Inflammatory macrophage treated with lipopolysaccharide for 1 hour (primary cell): ENCODE data around the gene AMOTL2.
A peak's percentile ranks its signal among the peaks of the same experiment; 100 is the strongest.

Experiments used
- DNase-seq, 2 donors: peaks; one replicate each; pipeline ENCODE4 v3.0.0-alpha.2; 2020 to 2022

The AMOTL2 gene

GRCh38 chr3:134378384-134378783 is 4.1 kb upstream of the AMOTL2 start:
- DNase-seq: peak in 1 of 2 donors; percentile 10

- no peak for DNase-seq
Observed at GRCh38 chr3:134377896-134378295, 3.6 kb upstream of the AMOTL2 start.

GRCh38 chr3:134376786-134377426 is 2.7 kb upstream of the AMOTL2 start:
- no peak for DNase-seq

GRCh38 chr3:134376385-134376765 is 2.1 kb upstream of the AMOTL2 start:
- DNase-seq: no peak

- DNase-seq: no peak
Observed at GRCh38 chr3:134375582-134376384, 1.5 kb upstream of the AMOTL2 start.

- DNase-seq: no peak
Observed at GRCh38 chr3:134374791-134375581, 739 bp upstream of the AMOTL2 start.

GRCh38 chr3:134373271-134374104 is 759 bp downstream of the AMOTL2 start:
- DNase-seq: no peak

GRCh38 chr3:134372396-134373270 is 1.6 kb downstream of the AMOTL2 start:
- DNase-seq: no peak

- DNase-seq: no peak
Observed at GRCh38 chr3:134371542-134372324, 2.5 kb downstream of the AMOTL2 start.

- no peak for DNase-seq
Observed at GRCh38 chr3:134370611-134371531, 3.4 kb downstream of the AMOTL2 start.

- no peak for DNase-seq
Observed at GRCh38 chr3:134369861-134370596, 4.2 kb downstream of the AMOTL2 start.

GRCh38 chr3:134369231-134369741 is 5.0 kb downstream of the AMOTL2 start:
- no peak for DNase-seq

GRCh38 chr3:134368751-134369105 is 5.5 kb downstream of the AMOTL2 start:
- DNase-seq: no peak

GRCh38 chr3:134367869-134368750 is 6.1 kb downstream of the AMOTL2 start:
- no peak for DNase-seq

- no peak for DNase-seq
Observed at GRCh38 chr3:134366928-134367811, 7.1 kb downstream of the AMOTL2 start.

- no peak for DNase-seq
Observed at GRCh38 chr3:134366221-134366927, 7.9 kb downstream of the AMOTL2 start.
